Measurements from ENCODE around the gene BEST2.

Gene BEST2

DNA sequence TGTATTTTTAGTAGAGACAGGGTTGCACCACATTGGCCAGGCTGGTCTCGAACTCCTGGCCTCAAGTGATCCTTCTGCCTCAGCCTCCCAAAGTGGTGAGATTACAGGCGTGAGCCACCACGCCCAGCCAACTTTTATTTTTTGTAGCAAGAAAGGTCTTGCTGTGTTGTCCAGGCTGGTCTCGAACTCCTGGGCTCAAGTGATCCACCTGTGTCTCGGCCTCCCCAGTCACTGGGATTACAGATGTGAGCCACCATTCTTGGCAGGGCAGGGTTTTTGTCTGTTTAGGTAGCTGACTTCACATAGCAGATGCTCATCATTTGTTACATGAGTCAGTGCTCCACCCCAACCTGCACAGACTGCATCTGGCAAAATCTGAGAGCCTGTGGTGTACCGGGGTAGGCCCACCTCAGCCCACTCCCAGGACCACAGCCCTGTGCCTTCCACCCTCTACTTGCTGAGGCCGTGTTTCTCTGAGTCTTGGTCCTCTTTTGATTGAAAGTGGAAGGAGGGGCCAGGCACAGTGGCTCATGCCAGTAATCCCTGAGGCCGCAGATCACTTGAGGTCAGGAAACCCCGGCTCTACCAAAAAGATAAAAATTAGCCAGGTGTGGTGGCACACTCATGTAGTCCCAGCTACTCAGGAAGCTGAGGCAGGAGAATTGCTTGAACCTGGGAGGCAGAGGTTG is 23.7 kb upstream of the BEST2 start:
- POLR2A ChIA-PET, result no interaction called here
- no peak overlapping the region for H3K27ac ChIP-seq (ENCODE audit: insufficient read depth in 1 of 2, low read depth in 1 of 2, low read length in 2 of 2, poor library complexity in 1 of 2, severe bottlenecking in 2 of 2)
- no peak for DNase-seq
- peaks cover 10 to 48% (median 37%) of the 10 kb centered on the region in 4 experiments for H3K36me3 ChIP-seq (ENCODE audit: control insufficient read depth in 4 of 4, insufficient read depth in 4 of 4, low read length in 3 of 4)
- no peak overlapping the region for H3K4me3 ChIP-seq (ENCODE audit: control insufficient read depth in 1 of 7, extremely low read depth in 1 of 7, insufficient read depth in 4 of 7, low read depth in 2 of 7, low read length in 6 of 7)
- 97% methylated on average over 9 of the region's 9 CpGs for WGBS (ENCODE audit: insufficient coverage)
- H3K4me1 ChIP-seq (ENCODE audit: control extremely low read depth in 1 of 4, control insufficient read depth in 4 of 4, insufficient read depth in 4 of 4, low read length in 3 of 4), result peaks cover 9 to 24% (median 22%) of the 10 kb centered on the region in 4 experiments
- CTCF ChIA-PET, result interaction anchor here (0.9 to 43.3 kb wide), 3 partner anchors 9 to 33 kb away, joined by 3 to 776 read pairs (median 4); partner anchors contain the start of genes BEST2 and HOOK2
- no peaks in the 10 kb centered on the region for H3K27me3 ChIP-seq (replicated peaks in 2 of 5; ENCODE audit: control insufficient read depth in 4 of 5, insufficient read depth in 5 of 5, low read length in 4 of 5)
- no peaks in the 10 kb centered on the region for H3K9me3 ChIP-seq (ENCODE audit: control extremely low read depth in 1 of 5, control insufficient read depth in 4 of 5, insufficient read depth in 2 of 5, low read depth in 1 of 5, low read length in 4 of 5)

- Histone ChIP-seq H3K27me3 (replicated peaks in 2 of 5; ENCODE audit: control insufficient read depth in 4 of 5, insufficient read depth in 5 of 5, low read length in 4 of 5) (no peaks in the 10 kb centered on the region), H3K4me1 (ENCODE audit: control extremely low read depth in 1 of 4, control insufficient read depth in 4 of 4, insufficient read depth in 4 of 4, low read length in 3 of 4) (peaks cover 10 to 24% (median 18%) of the 10 kb centered on the region in 4 experiments), H3K4me3 (ENCODE audit: control insufficient read depth in 1 of 7, extremely low read depth in 1 of 7, insufficient read depth in 4 of 7, low read depth in 2 of 7, low read length in 6 of 7) (no peak overlapping the region), H3K27ac (ENCODE audit: insufficient read depth in 1 of 2, low read depth in 1 of 2, low read length in 2 of 2, poor library complexity in 1 of 2, severe bottlenecking in 2 of 2) (no peak overlapping the region), H3K9me3 (ENCODE audit: control extremely low read depth in 1 of 5, control insufficient read depth in 4 of 5, insufficient read depth in 2 of 5, low read depth in 1 of 5, low read length in 4 of 5) (no peaks in the 10 kb centered on the region), H3K36me3 (ENCODE audit: control insufficient read depth in 4 of 4, insufficient read depth in 4 of 4, low read length in 3 of 4) (peaks cover 10 to 48% (median 37%) of the 10 kb centered on the region in 4 experiments)
- ChIA-PET CTCF (interaction anchor here (1.1 to 43.3 kb wide), 3 partner anchors 30 to 118 kb away, joined by 3 to 776 read pairs (median 4); partner anchors contain the start of genes BEST2 and HOOK2), POLR2A (no interaction called here)
- no peak for DNase-seq
- 87% methylated on average over 2 of the region's 3 CpGs for WGBS (ENCODE audit: insufficient coverage)
Measured at GRCh38 chr19:12730064-12730463, 21.5 kb upstream of the BEST2 start.

DNA sequence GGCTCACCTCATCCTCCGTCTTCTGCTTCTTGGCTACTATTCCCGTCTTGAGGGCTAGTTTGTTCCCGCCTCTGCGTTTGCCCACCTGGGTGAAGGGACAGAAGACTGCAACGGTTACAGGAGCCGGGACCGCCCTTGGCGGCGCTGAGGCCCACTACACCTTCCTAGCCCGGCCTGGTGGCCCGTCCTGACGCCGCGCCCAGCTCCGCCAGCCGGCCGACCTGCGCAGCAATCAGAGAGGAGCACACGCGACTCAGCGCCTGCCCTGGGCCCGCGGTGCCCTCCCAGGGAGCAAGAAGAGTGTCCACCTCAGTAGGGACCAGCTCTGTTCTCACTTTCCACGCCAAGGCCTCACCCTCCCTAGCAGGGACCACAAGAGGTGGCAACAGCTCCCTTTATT is 20.3 kb upstream of the BEST2 start:
- Histone ChIP-seq H3K27ac (ENCODE audit: insufficient read depth in 1 of 2, low read depth in 1 of 2, low read length in 2 of 2, poor library complexity in 1 of 2, severe bottlenecking in 2 of 2) (no peak overlapping the region), H3K4me1 (ENCODE audit: control extremely low read depth in 1 of 4, control insufficient read depth in 4 of 4, insufficient read depth in 4 of 4, low read length in 3 of 4) (peaks cover 10 to 31% (median 23%) of the 10 kb centered on the region in 4 experiments), H3K4me3 (ENCODE audit: control insufficient read depth in 1 of 7, extremely low read depth in 1 of 7, insufficient read depth in 4 of 7, low read depth in 2 of 7, low read length in 6 of 7) (no peak overlapping the region), H3K27me3 (replicated peaks in 2 of 5; ENCODE audit: control insufficient read depth in 4 of 5, insufficient read depth in 5 of 5, low read length in 4 of 5) (no peaks in the 10 kb centered on the region), H3K9me3 (ENCODE audit: control extremely low read depth in 1 of 5, control insufficient read depth in 4 of 5, insufficient read depth in 2 of 5, low read depth in 1 of 5, low read length in 4 of 5) (no peaks in the 10 kb centered on the region), H3K36me3 (ENCODE audit: control insufficient read depth in 4 of 4, insufficient read depth in 4 of 4, low read length in 3 of 4) (peaks cover 10 to 48% (median 37%) of the 10 kb centered on the region in 4 experiments)
- WGBS (ENCODE audit: insufficient coverage), result 96% methylated on average over 19 of the region's 24 CpGs
- CTCF ChIA-PET, result interaction anchor here (0.8 to 43.3 kb wide), 8 partner anchors 10 to 119 kb away, joined by 3 to 776 read pairs (median 4); partner anchors contain the start of genes BEST2 and HOOK2
- POLR2A ChIA-PET, result interaction anchor here (1.3 kb wide), 1 partner anchor 9 kb away, joined by 4 read pairs; no protein-coding TSS in a partner anchor
- no peak for DNase-seq

- peak; percentile 75 to 81 (median 77) for DNase-seq
- no peaks in the 10 kb centered on the region for H3K9me3 ChIP-seq (ENCODE audit: control extremely low read depth in 1 of 5, control insufficient read depth in 4 of 5, insufficient read depth in 2 of 5, low read depth in 1 of 5, low read length in 4 of 5)
Measured at GRCh38 chr19:12733369-12734214, 18.0 kb upstream of the BEST2 start.

DNA sequence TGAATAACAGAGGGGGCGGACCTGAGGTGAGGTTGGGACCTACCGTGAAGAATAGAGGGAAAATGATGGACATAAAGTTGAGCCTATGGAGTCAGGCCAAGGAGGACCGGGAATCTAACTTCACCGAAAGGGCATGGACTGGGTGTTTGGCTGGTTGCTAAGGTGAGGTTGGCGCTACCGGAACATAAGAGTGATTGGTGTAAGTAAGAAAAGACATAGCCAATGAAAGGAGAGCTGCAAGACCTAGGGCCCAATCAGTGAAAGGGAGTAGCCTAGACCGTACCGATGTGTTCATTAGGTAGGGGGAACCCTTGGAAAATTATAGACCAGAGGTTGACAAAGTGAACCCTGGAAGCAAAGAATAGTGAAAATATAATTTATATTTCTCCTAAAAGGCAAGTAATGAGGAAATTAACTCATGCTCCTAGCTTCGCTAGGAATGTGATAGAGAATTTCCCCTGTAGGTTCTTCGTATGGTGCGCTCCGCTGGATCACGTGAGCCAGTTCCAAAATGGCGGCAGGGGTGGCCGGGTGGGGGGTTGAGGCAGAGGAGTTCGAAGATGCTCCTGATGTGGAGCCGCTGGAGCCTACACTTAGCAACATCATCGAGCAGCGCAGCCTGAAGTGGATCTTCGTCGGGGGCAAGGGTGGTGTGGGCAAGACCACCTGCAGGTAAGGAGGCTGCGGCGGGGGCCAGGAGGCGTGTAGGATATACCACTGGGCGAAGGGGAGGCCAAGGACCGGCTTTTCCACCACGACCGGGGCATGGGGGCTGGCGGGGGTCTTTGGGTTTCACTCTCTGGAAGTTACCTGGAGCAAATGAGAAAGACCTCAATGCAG is 14.4 kb upstream of the BEST2 start, which contains the start of gene GET3:
Gene GET3 (plus strand): TSS at position 503 of the 840 bp plus-strand sequence. CDS start 9 bp downstream, at position 512.
- CTCF ChIA-PET, result interaction anchor here (0.9 to 43.3 kb wide), 3 partner anchors 15 to 60 kb away, joined by 3 to 776 read pairs (median 6); partner anchors contain the start of genes BEST2 and HOOK2
- peaks cover 16 to 42% (median 37%) of the 10 kb centered on the region in 4 experiments for H3K4me1 ChIP-seq (ENCODE audit: control extremely low read depth in 1 of 4, control insufficient read depth in 4 of 4, insufficient read depth in 4 of 4, low read length in 3 of 4)
- POLR2A ChIA-PET, result interaction anchor here (0.8 to 1.6 kb wide), 4 partner anchors 14 to 56 kb away, joined by 3 to 6 read pairs (median 4); partner anchors contain the start of genes BEST2 and TNPO2
- no peaks in the 10 kb centered on the region for H3K27me3 ChIP-seq (replicated peaks in 2 of 5; ENCODE audit: control insufficient read depth in 4 of 5, insufficient read depth in 5 of 5, low read length in 4 of 5)
- H3K27ac ChIP-seq (ENCODE audit: insufficient read depth in 1 of 2, low read depth in 1 of 2, low read length in 2 of 2, poor library complexity in 1 of 2, severe bottlenecking in 2 of 2), result peak within 1 kb of the TSS; percentile 99 to 100
- peak; percentile 99 to 100 (median 100) for DNase-seq
- WGBS (ENCODE audit: insufficient coverage), result 0% methylated on average over 21 of the region's 29 CpGs
- peaks cover 0 to 19% (median 15%) of the 10 kb centered on the region in 4 experiments for H3K36me3 ChIP-seq (ENCODE audit: control insufficient read depth in 4 of 4, insufficient read depth in 4 of 4, low read length in 3 of 4)
- peak within 1 kb of the TSS; percentile 76 to 95 (median 86) for H3K4me3 ChIP-seq (ENCODE audit: control insufficient read depth in 1 of 7, extremely low read depth in 1 of 7, insufficient read depth in 4 of 7, low read depth in 2 of 7, low read length in 6 of 7)
- H3K9me3 ChIP-seq (ENCODE audit: control extremely low read depth in 1 of 5, control insufficient read depth in 4 of 5, insufficient read depth in 2 of 5, low read depth in 1 of 5, low read length in 4 of 5), result no peaks in the 10 kb centered on the region

More at GRCh38 chr19:12733369-12734214, 18.0 kb upstream of the BEST2 start:
- POLR2A ChIA-PET, result interaction anchor here (0.5 to 2.3 kb wide), 4 partner anchors 10 to 1259 kb away, joined by 3 to 16 read pairs (median 8); partner anchors contain the start of gene TNPO2
- peaks cover 16 to 47% (median 38%) of the 10 kb centered on the region in 4 experiments for H3K4me1 ChIP-seq (ENCODE audit: control extremely low read depth in 1 of 4, control insufficient read depth in 4 of 4, insufficient read depth in 4 of 4, low read length in 3 of 4)
- peak overlapping the region; percentile 81 to 97 (median 88) for H3K4me3 ChIP-seq (ENCODE audit: control insufficient read depth in 1 of 7, extremely low read depth in 1 of 7, insufficient read depth in 4 of 7, low read depth in 2 of 7, low read length in 6 of 7)
- 3% methylated on average over 10 of the region's 15 CpGs for WGBS (ENCODE audit: insufficient coverage)
- H3K27me3 ChIP-seq (replicated peaks in 2 of 5; ENCODE audit: control insufficient read depth in 4 of 5, insufficient read depth in 5 of 5, low read length in 4 of 5), result no peaks in the 10 kb centered on the region
- CTCF ChIA-PET, result interaction anchor here (0.8 to 43.3 kb wide), 12 partner anchors 10 to 92 kb away, joined by 3 to 776 read pairs (median 4); partner anchors contain the start of genes BEST2, FBXW9, HOOK2 and TNPO2
- H3K36me3 ChIP-seq (ENCODE audit: control insufficient read depth in 4 of 4, insufficient read depth in 4 of 4, low read length in 3 of 4), result peaks cover 10 to 36% (median 29%) of the 10 kb centered on the region in 4 experiments
- H3K27ac ChIP-seq (ENCODE audit: insufficient read depth in 1 of 2, low read depth in 1 of 2, low read length in 2 of 2, poor library complexity in 1 of 2, severe bottlenecking in 2 of 2), result peak overlapping the region; percentile 95 to 96

DNA sequence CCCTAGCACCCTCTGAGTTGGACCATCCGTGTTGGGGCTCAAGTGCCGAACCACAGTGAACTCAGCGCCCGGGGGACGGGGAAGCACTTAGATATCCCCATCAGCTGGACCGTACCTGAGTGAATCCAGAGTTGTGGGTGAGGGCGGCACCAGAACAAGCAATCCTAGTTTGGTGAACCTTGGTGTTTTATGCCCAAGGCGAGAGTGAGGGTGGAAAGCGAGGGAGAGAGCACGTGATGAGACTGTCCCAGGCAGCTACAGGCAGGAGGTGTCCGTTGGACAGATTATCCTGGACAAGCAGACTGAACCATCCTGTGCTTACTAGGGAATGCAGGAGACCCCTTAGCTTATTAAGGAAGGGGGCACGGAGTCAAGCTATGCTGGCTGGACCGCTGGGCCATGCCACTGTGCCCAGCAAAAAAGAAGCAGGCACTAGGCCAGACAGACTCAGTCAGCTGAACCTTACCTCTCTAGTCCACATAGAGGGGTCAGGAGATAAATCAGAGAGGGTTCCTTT is 13.7 kb upstream of the BEST2 start:
- POLR2A ChIA-PET, result interaction anchor here (1.5 kb wide), 1 partner anchor 14 kb away, joined by 4 read pairs; the partner anchor contains the start of gene TNPO2
- no peaks in the 10 kb centered on the region for H3K27me3 ChIP-seq (replicated peaks in 2 of 5; ENCODE audit: control insufficient read depth in 4 of 5, insufficient read depth in 5 of 5, low read length in 4 of 5)
- no peaks in the 10 kb centered on the region for H3K9me3 ChIP-seq (ENCODE audit: control extremely low read depth in 1 of 5, control insufficient read depth in 4 of 5, insufficient read depth in 2 of 5, low read depth in 1 of 5, low read length in 4 of 5)
- peaks cover 16 to 36% (median 32%) of the 10 kb centered on the region in 4 experiments for H3K4me1 ChIP-seq (ENCODE audit: control extremely low read depth in 1 of 4, control insufficient read depth in 4 of 4, insufficient read depth in 4 of 4, low read length in 3 of 4)
- CTCF ChIA-PET, result interaction anchor here (1.6 to 43.3 kb wide), 2 partner anchors 23 to 58 kb away, joined by 6 to 776 read pairs; partner anchors contain the start of genes BEST2 and HOOK2
- H3K36me3 ChIP-seq (ENCODE audit: control insufficient read depth in 4 of 4, insufficient read depth in 4 of 4, low read length in 3 of 4), result peaks cover 0 to 21% (median 16%) of the 10 kb centered on the region in 4 experiments
- H3K27ac ChIP-seq (ENCODE audit: insufficient read depth in 1 of 2, low read depth in 1 of 2, low read length in 2 of 2, poor library complexity in 1 of 2, severe bottlenecking in 2 of 2), result peak overlapping the region; percentile 99 to 100
- 12% methylated on average over 12 of the region's 13 CpGs for WGBS (ENCODE audit: insufficient coverage)
- peak overlapping the region; percentile 76 to 95 (median 86) for H3K4me3 ChIP-seq (ENCODE audit: control insufficient read depth in 1 of 7, extremely low read depth in 1 of 7, insufficient read depth in 4 of 7, low read depth in 2 of 7, low read length in 6 of 7)
- DNase-seq, result no peak
